HCT116 (cell line): ENCODE results near the gene FSTL4. TPM values are rescaled to one million over a fixed set of nuclear protein-coding genes. Genes with fewer than 3 reads are reported as not detected.
A peak's percentile ranks its signal among the peaks of the same experiment; 100 is the strongest.

ENCODE experiments used
- ATAC-seq: fragments of 200-7000 bp; cut with Tn5 transposase; 2 replicates; pipeline ENCODE4 v1.9.1; 2020; ENCODE audit warnings: mild to moderate bottlenecking, moderate library complexity
- BruUV-seq: library from RNA; stranded (reverse); fragments of 400-500 nt; replicated peaks from 2 replicates; lab custom pipeline; 2021; lab: Mats Ljungman, UMichigan
- CTCF ChIA-PET: fragments of 300-600 bp; sonication (Branson Sonifier 250); formaldehyde crosslinking; loops from one replicate; lab custom pipeline; 2021; ENCODE audit warnings: antibody characterized with exemption; lab: Charles Lee
- POLR2A ChIA-PET: fragments of 300-600, 350-600 bp; sonication (Branson Sonifier 250); formaldehyde crosslinking; loops from one replicate; lab custom pipeline; 2021; ENCODE audit warnings: antibody characterized with exemption; lab: Charles Lee
- RAD21 ChIA-PET, 2 experiments: fragments of 300-600 bp; sonication (Branson Sonifier 250); formaldehyde crosslinking; loops; one replicate each; lab custom pipeline; 2023; ENCODE audit warnings: low total read pairs in 2 of 2; ENCODE audit not compliant: uncharacterized antibody in 2 of 2, unreplicated experiment in 2 of 2, low non-redundant PET in 1 of 2; lab: Charles Lee
- DNase-seq: peaks from one replicate; pipeline ENCODE4 v3.0.0-alpha.2; 2010; ENCODE audit warnings: low read depth, low spot score
- H2AFZ ChIP-seq: fragments of 200-600 bp; shearing (Covaris generic), sonication (generic); 2 replicates; pipeline ENCODE4 v1.6.1; 2017; ENCODE audit warnings: low read depth, mixed run types, mixed read lengths, antibody characterized with exemption, low read length; ENCODE audit not compliant: poor library complexity, severe bottlenecking
- H3K27ac ChIP-seq: 2 replicates; pipeline ENCODE4 v1.5.1; 2012; ENCODE audit warnings: low read depth, low read length
- H3K27me3 ChIP-seq: fragments of 200-600 bp; sonication (generic); 2 replicates; pipeline ENCODE4 v1.6.1; 2016; ENCODE audit warnings: mixed run types, low read length, mixed read lengths; ENCODE audit not compliant: insufficient read depth
- H3K36me3 ChIP-seq, 2 experiments: fragments of 200-500 bp in 1 of 2; fragments of 200-600 bp in 1 of 2; sonication (Bioruptor generic) in 1 of 2; sonication (generic) in 1 of 2; 2 replicates each; pipeline versions ENCODE4 v1.5.1 to v1.6.1; 2014 to 2016; ENCODE audit warnings: low read length in 2 of 2, inconsistent platforms in 1 of 2, mixed read lengths in 1 of 2, mixed run types in 1 of 2; ENCODE audit not compliant: insufficient read depth in 2 of 2, control insufficient read depth in 1 of 2
- H3K4me1 ChIP-seq, 2 experiments: fragments of 200-600 bp in 1 of 2; sonication (generic) in 1 of 2; 2 replicates each; pipeline versions ENCODE4 v1.5.1 to v1.6.1; 2012 to 2017; ENCODE audit warnings: low read length in 2 of 2, inconsistent platforms in 1 of 2, mild to moderate bottlenecking in 1 of 2, mixed read lengths in 1 of 2, mixed run types in 1 of 2, moderate library complexity in 1 of 2; ENCODE audit not compliant: insufficient read depth in 2 of 2, control insufficient read depth in 1 of 2
- H3K4me2 ChIP-seq: fragments of 200-600 bp; sonication (generic); 2 replicates; pipeline ENCODE4 v1.6.1; 2017; ENCODE audit warnings: mixed run types, low read length, mixed read lengths
- H3K4me3 ChIP-seq, 2 experiments: fragments of 200-600 bp in 1 of 2; sonication (generic) in 1 of 2; replicated peaks in 1 of 2; 2 replicates each; pipeline ENCODE4 v1.5.1; 2011 to 2016; ENCODE audit warnings: low read length in 2 of 2, control low read depth in 1 of 2, low read depth in 1 of 2, mild to moderate bottlenecking in 1 of 2, mixed read lengths in 1 of 2, mixed run types in 1 of 2
- H3K79me2 ChIP-seq: fragments of 200-600 bp; sonication (generic); 2 replicates; pipeline ENCODE4 v1.6.1; 2017; ENCODE audit warnings: mild to moderate bottlenecking, mixed run types, low read length, moderate library complexity, mixed read lengths; ENCODE audit not compliant: insufficient read depth
- H3K9ac ChIP-seq: fragments of 200-600 bp; sonication (generic); 2 replicates; pipeline ENCODE4 v1.6.1; 2016; ENCODE audit warnings: low read length, mixed read lengths
- H3K9me2 ChIP-seq: fragments of 200-600 bp; sonication (generic), shearing (Covaris generic); 2 replicates; pipeline ENCODE4 v1.6.1; 2017; ENCODE audit warnings: mixed run types, mild to moderate bottlenecking, moderate library complexity; ENCODE audit not compliant: insufficient read depth
- H3K9me3 ChIP-seq, 2 experiments: fragments of 200-500 bp in 1 of 2; fragments of 200-600 bp in 1 of 2; sonication (Bioruptor generic) in 1 of 2; sonication (generic) in 1 of 2; 2 replicates each; pipeline ENCODE4 v1.6.1; 2014 to 2017; ENCODE audit warnings: low read length in 2 of 2, mixed read lengths in 2 of 2, inconsistent platforms in 1 of 2, low read depth in 1 of 2, mild to moderate bottlenecking in 1 of 2, mixed run types in 1 of 2, moderate library complexity in 1 of 2; ENCODE audit not compliant: control insufficient read depth in 1 of 2, insufficient read depth in 1 of 2
- H4K20me1 ChIP-seq: fragments of 200-600 bp; sonication (generic), shearing (Covaris generic); 2 replicates; pipeline ENCODE4 v1.6.1; 2017; ENCODE audit warnings: mixed run types, mild to moderate bottlenecking, moderate library complexity; ENCODE audit not compliant: insufficient read depth
- CBX3 ChIP-seq: IDR thresholded peaks from 2 replicates; pipeline ENCODE4 v1.6.1; 2012; ENCODE audit warnings: low read depth
- SIN3A ChIP-seq: IDR thresholded peaks from 2 replicates; pipeline ENCODE4 v1.6.1; 2012; ENCODE audit warnings: low read depth
- SP1 ChIP-seq: IDR thresholded peaks from 2 replicates; pipeline ENCODE4 v1.6.1; 2012; ENCODE audit warnings: low read depth
- TCF7L2 ChIP-seq: IDR thresholded peaks from 2 replicates; pipeline ENCODE4 v1.7.0; 2011; ENCODE audit warnings: borderline replicate concordance, inconsistent platforms; ENCODE audit not compliant: insufficient read depth, insufficient read length; ENCODE audit errors: extremely low read depth
- intact Hi-C: fragments of 100-400 bp; cut with micrococcal nuclease; formaldehyde crosslinking; loops from 2 replicates; pipeline ENCODE4 v1.10.0; 2022
- total RNA-seq: library from RNA; stranded (reverse); gene quantifications from one replicate; pipeline ENCODE4 v1.2.1, GENCODE V29; 2021; ENCODE audit not compliant: unreplicated experiment
- TF ChIP-seq, protein P1 (sequence below): IDR thresholded peaks from 2 replicates; pipeline ENCODE4 v1.6.1; 2012
- TF ChIP-seq, protein P2 (sequence below): IDR thresholded peaks from 2 replicates; pipeline ENCODE4 v1.6.1; 2012
- TF ChIP-seq, protein P3 (sequence below): IDR thresholded peaks from 2 replicates; pipeline ENCODE4 v1.6.1; 2012; ENCODE audit warnings: low read depth

The FSTL4 gene
- total RNA-seq, 1 experiment from 2014 or later: 0.37 TPM

DNA sequence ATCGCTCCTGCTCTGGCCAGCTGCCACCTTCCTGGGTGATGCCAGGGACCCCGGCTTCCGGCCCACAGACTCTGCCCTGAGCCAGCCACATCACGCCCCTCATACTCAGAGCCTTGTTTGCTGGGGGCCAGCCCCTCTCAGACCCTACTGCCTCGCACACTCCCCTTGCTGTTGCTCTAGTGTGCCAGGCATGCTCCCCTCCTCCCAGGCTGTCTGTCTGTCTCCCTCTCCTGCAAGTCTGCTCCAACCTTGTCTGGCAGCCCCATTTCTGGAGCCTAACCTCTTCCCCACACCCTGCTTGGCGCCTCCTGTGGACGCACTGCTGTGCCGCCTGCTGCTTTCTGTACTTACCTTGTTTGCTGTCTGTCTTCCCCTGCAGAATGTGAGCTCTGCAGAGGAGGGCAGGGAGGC lies 375.8 kb downstream of the FSTL4 start:
- Histone ChIP-seq H3K4me1 (peaks cover 12 to 41% of the 10 kb centered on the region in 2 experiments), H3K4me2 (peak overlapping the region; percentile 13; the same call in 1 of the 2 replicates), H3K9ac (no peak overlapping the region), H4K20me1 (no peaks in the 10 kb centered on the region), H3K27me3 (no peaks in the 10 kb centered on the region), H3K79me2 (no peaks in the 10 kb centered on the region), H3K4me3 (no peak overlapping the region), H3K36me3 (no peaks in the 10 kb centered on the region), H3K9me2 (no peaks in the 10 kb centered on the region), H3K27ac (no peak overlapping the region), H3K9me3 (no peaks in the 10 kb centered on the region), H2AFZ (no peak overlapping the region)
- DNase-seq (no peak), ATAC-seq (peak; percentile 16; the same call in 1 of the 2 replicates)
- POLR2A ChIA-PET: no interaction called here
- no TSS peak for BruUV-seq
- RAD21 ChIA-PET: no interaction called here
- CTCF ChIA-PET: interaction anchor here (1.8 kb wide), 1 partner anchor 11 kb away, joined by 6 read pairs; no protein-coding TSS in a partner anchor
- intact Hi-C loops: no loop called here
- TF ChIP-seq CBX3 (no peak), TCF7L2 (no peak), SP1 (no peak), SIN3A (no peak)
- TF ChIP-seq, protein P1, sequence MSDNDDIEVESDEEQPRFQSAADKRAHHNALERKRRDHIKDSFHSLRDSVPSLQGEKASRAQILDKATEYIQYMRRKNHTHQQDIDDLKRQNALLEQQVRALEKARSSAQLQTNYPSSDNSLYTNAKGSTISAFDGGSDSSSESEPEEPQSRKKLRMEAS: no peak
- TF ChIP-seq, protein P2, sequence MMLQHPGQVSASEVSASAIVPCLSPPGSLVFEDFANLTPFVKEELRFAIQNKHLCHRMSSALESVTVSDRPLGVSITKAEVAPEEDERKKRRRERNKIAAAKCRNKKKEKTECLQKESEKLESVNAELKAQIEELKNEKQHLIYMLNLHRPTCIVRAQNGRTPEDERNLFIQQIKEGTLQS: no peak
- TF ChIP-seq, protein P3, sequence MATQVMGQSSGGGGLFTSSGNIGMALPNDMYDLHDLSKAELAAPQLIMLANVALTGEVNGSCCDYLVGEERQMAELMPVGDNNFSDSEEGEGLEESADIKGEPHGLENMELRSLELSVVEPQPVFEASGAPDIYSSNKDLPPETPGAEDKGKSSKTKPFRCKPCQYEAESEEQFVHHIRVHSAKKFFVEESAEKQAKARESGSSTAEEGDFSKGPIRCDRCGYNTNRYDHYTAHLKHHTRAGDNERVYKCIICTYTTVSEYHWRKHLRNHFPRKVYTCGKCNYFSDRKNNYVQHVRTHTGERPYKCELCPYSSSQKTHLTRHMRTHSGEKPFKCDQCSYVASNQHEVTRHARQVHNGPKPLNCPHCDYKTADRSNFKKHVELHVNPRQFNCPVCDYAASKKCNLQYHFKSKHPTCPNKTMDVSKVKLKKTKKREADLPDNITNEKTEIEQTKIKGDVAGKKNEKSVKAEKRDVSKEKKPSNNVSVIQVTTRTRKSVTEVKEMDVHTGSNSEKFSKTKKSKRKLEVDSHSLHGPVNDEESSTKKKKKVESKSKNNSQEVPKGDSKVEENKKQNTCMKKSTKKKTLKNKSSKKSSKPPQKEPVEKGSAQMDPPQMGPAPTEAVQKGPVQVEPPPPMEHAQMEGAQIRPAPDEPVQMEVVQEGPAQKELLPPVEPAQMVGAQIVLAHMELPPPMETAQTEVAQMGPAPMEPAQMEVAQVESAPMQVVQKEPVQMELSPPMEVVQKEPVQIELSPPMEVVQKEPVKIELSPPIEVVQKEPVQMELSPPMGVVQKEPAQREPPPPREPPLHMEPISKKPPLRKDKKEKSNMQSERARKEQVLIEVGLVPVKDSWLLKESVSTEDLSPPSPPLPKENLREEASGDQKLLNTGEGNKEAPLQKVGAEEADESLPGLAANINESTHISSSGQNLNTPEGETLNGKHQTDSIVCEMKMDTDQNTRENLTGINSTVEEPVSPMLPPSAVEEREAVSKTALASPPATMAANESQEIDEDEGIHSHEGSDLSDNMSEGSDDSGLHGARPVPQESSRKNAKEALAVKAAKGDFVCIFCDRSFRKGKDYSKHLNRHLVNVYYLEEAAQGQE: no peak
